Stimulated activated CD8-positive, alpha-beta memory T cell treated with anti-CD3 and anti-CD28 coated beads, Interleukin-4, amount 100 ng/mL, for 24 hours (primary cell): Measurements from ENCODE around the gene MAP1LC3A.

ENCODE experiments used
- DNase-seq: peaks from one replicate; pipeline ENCODE4 v3.0.0-alpha.2; 2020; ENCODE audit warnings: low read depth

MAP1LC3A gene

GRCh38 chr20:34549291-34549928 lies 9.1 kb upstream of the MAP1LC3A start:
- DNase-seq = no peak

GRCh38 chr20:34549929-34550305 lies 8.6 kb upstream of the MAP1LC3A start:
- no peak for DNase-seq

- DNase-seq = no peak
Measured at GRCh38 chr20:34552569-34552968, 5.9 kb upstream of the MAP1LC3A start.

GRCh38 chr20:34553366-34553867 lies 5.1 kb upstream of the MAP1LC3A start:
- no peak for DNase-seq

GRCh38 chr20:34557936-34558319 lies 590 bp upstream of the MAP1LC3A start:
- DNase-seq = no peak

- DNase-seq = no peak
Measured at GRCh38 chr20:34559311-34560140, 1.0 kb downstream of the MAP1LC3A start.

GRCh38 chr20:34560141-34560523 lies 1.6 kb downstream of the MAP1LC3A start:
- no peak for DNase-seq

GRCh38 chr20:34560614-34561013 lies 2.1 kb downstream of the MAP1LC3A start:
- no peak for DNase-seq

- DNase-seq = no peak
Measured at GRCh38 chr20:34561661-34562060, 3.1 kb downstream of the MAP1LC3A start.

GRCh38 chr20:34562641-34563040 lies 4.1 kb downstream of the MAP1LC3A start:
- no peak for DNase-seq

GRCh38 chr20:34564833-34565232 lies 6.3 kb downstream of the MAP1LC3A start:
- DNase-seq = no peak

- no peak for DNase-seq
Measured at GRCh38 chr20:34566978-34567891, 8.7 kb downstream of the MAP1LC3A start.

GRCh38 chr20:34567892-34568865 lies 9.7 kb downstream of the MAP1LC3A start:
- DNase-seq = no peak

GRCh38 chr20:34569598-34569997 lies 11.1 kb downstream of the MAP1LC3A start:
- DNase-seq = no peak

GRCh38 chr20:34570859-34571306 lies 12.4 kb downstream of the MAP1LC3A start:
- DNase-seq = no peak

GRCh38 chr20:34571753-34572152 lies 13.2 kb downstream of the MAP1LC3A start:
- no peak for DNase-seq

GRCh38 chr20:34573541-34574300 lies 15.2 kb downstream of the MAP1LC3A start:
- DNase-seq = no peak

- no peak for DNase-seq
Measured at GRCh38 chr20:34574426-34574825, 15.9 kb downstream of the MAP1LC3A start.

- no peak for DNase-seq
Measured at GRCh38 chr20:34574861-34575260, 16.3 kb downstream of the MAP1LC3A start.

GRCh38 chr20:34575271-34575670 lies 16.8 kb downstream of the MAP1LC3A start:
- no peak for DNase-seq
